ENCODE results near the gene C1QL1. TPM values are rescaled to one million over a fixed set of nuclear protein-coding genes. Genes with fewer than 3 reads are reported as not detected.

The C1QL1 gene
- total RNA-seq, 1 donor from 2014 or later = 7.3 TPM

GRCh38 chr17:44992242-44992939 is 24.3 kb upstream of the C1QL1 start:
- intact Hi-C loops (cut with DNase I) = no loop called here
- DNase-seq = no peak
- ATAC-seq (ENCODE audit: poor library complexity) = no peak

- ATAC-seq (ENCODE audit: poor library complexity) = no peak
- intact Hi-C loops (cut with DNase I) = no loop called here
- DNase-seq = no peak
These were observed 22.9 kb upstream of the C1QL1 start for GRCh38 chr17:44990994-44991393.

- intact Hi-C loops (cut with DNase I) = no loop called here
- no peak for DNase-seq
These were observed 21.5 kb upstream of the C1QL1 start for GRCh38 chr17:44989552-44990138.

GRCh38 chr17:44988044-44988942 is 20.2 kb upstream of the C1QL1 start:
- intact Hi-C loops (cut with DNase I) = no loop called here
- no peak for ATAC-seq (ENCODE audit: poor library complexity)
- no peak for DNase-seq

More at GRCh38 chr17:44989552-44990138, 21.5 kb upstream of the C1QL1 start:
- no peak for ATAC-seq (ENCODE audit: poor library complexity)

- ATAC-seq (ENCODE audit: poor library complexity) (peak; percentile 77), DNase-seq (peak; percentile 70)
- intact Hi-C loops (cut with DNase I) = no loop called here
These were observed 15.5 kb upstream of the C1QL1 start for GRCh38 chr17:44983563-44983962.

- ATAC-seq (ENCODE audit: poor library complexity) = no peak
- intact Hi-C loops (cut with DNase I) = no loop called here
- DNase-seq = no peak
These were observed 14.1 kb upstream of the C1QL1 start for GRCh38 chr17:44982113-44982702.

- intact Hi-C loops (cut with DNase I) = no loop called here
- ATAC-seq (ENCODE audit: poor library complexity) = no peak
These were observed 13.3 kb upstream of the C1QL1 start for GRCh38 chr17:44981221-44981968.

GRCh38 chr17:44979426-44979995 is 11.4 kb upstream of the C1QL1 start:
- intact Hi-C loops (cut with DNase I) = no loop called here
- peak; percentile 53 for ATAC-seq (ENCODE audit: poor library complexity)
- peak; percentile 54 for DNase-seq

More at GRCh38 chr17:44981221-44981968, 13.3 kb upstream of the C1QL1 start:
- no peak for DNase-seq

- intact Hi-C loops (cut with DNase I) = no loop called here
- no peak for ATAC-seq (ENCODE audit: poor library complexity)
- no peak for DNase-seq
These were observed 10.7 kb upstream of the C1QL1 start for GRCh38 chr17:44978807-44979206.

- intact Hi-C loops (cut with DNase I) = no loop called here
- ATAC-seq (ENCODE audit: poor library complexity) = peak; percentile 21
- DNase-seq = no peak
These were observed 9.9 kb upstream of the C1QL1 start for GRCh38 chr17:44977814-44978550.

GRCh38 chr17:44977065-44977464 is 9.0 kb upstream of the C1QL1 start:
- intact Hi-C loops (cut with DNase I) = no loop called here

GRCh38 chr17:44976206-44976605 is 8.1 kb upstream of the C1QL1 start:
- ATAC-seq (ENCODE audit: poor library complexity) (no peak), DNase-seq (no peak)
- intact Hi-C loops (cut with DNase I) = no loop called here

More at GRCh38 chr17:44977065-44977464, 9.0 kb upstream of the C1QL1 start:
- no peak for ATAC-seq (ENCODE audit: poor library complexity)
- DNase-seq = no peak

GRCh38 chr17:44972953-44973352 is 4.8 kb upstream of the C1QL1 start:
- intact Hi-C loops (cut with DNase I) = no loop called here
- no peak for ATAC-seq (ENCODE audit: poor library complexity)
- DNase-seq = no peak

- ATAC-seq (ENCODE audit: poor library complexity) (no peak), DNase-seq (no peak)
These were observed 3.8 kb upstream of the C1QL1 start for GRCh38 chr17:44971776-44972483.

GRCh38 chr17:44970136-44970741 is 2.1 kb upstream of the C1QL1 start:
- DNase-seq = peak; percentile 59
- intact Hi-C loops (cut with DNase I) = no loop called here
- peak; percentile 43 for ATAC-seq (ENCODE audit: poor library complexity)

More at GRCh38 chr17:44971776-44972483, 3.8 kb upstream of the C1QL1 start:
- intact Hi-C loops (cut with DNase I) = no loop called here

GRCh38 chr17:44969144-44969780 is 1.2 kb upstream of the C1QL1 start:
- intact Hi-C loops (cut with DNase I) = no loop called here
- no peak for DNase-seq
- no peak for ATAC-seq (ENCODE audit: poor library complexity)
